Measurements from ENCODE around the gene UROC1. TPM values are rescaled to one million over a fixed set of nuclear protein-coding genes. Genes with fewer than 3 reads are reported as not detected.

Gene UROC1
- total RNA-seq, 1 experiment from 2014 or later = not detected

DNA sequence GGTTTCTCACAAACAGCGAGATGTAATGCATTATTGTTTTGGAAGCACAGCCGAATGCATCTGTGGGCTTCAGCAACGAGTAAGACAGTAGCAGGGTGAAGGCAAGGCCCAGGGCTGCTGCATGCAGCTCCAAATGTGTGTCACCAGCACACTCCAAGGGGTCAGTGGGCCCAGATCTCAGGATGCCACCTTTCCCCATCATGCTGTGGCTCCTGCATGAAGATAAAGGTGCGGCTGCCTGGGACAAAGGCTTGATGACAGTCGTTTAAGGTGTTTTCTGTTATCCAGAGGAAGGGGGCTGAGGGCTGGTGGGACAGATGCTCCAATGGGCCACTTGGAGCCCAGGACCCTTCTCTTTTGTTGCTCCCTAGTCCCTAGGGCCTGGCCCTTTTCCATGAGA lies 28.0 kb upstream of the UROC1 start:
- BruUV-seq (replicated peaks) = no TSS peak
- Histone ChIP-seq H3K27me3 (replicated peaks; ENCODE audit: insufficient read depth, low read depth, low read length, poor library complexity) (no peaks in the 10 kb centered on the region), H3K9me3 (ENCODE audit: low read depth, low read length, poor library complexity, severe bottlenecking) (no peaks in the 10 kb centered on the region), H3K4me1 (ENCODE audit: insufficient read depth, low read length, poor library complexity, severe bottlenecking) (peaks cover 3% of the 10 kb centered on the region), H3K4me3 (ENCODE audit: low read depth, low read length, poor library complexity, severe bottlenecking) (no peak overlapping the region), H3K27ac (ENCODE audit: low read depth, low read length, poor library complexity, severe bottlenecking) (no peak overlapping the region), H3K36me3 (ENCODE audit: insufficient read depth, low read length, poor library complexity, severe bottlenecking) (no peaks in the 10 kb centered on the region)
- TF ChIP-seq, protein P1, sequence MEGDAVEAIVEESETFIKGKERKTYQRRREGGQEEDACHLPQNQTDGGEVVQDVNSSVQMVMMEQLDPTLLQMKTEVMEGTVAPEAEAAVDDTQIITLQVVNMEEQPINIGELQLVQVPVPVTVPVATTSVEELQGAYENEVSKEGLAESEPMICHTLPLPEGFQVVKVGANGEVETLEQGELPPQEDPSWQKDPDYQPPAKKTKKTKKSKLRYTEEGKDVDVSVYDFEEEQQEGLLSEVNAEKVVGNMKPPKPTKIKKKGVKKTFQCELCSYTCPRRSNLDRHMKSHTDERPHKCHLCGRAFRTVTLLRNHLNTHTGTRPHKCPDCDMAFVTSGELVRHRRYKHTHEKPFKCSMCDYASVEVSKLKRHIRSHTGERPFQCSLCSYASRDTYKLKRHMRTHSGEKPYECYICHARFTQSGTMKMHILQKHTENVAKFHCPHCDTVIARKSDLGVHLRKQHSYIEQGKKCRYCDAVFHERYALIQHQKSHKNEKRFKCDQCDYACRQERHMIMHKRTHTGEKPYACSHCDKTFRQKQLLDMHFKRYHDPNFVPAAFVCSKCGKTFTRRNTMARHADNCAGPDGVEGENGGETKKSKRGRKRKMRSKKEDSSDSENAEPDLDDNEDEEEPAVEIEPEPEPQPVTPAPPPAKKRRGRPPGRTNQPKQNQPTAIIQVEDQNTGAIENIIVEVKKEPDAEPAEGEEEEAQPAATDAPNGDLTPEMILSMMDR (conservative IDR thresholded peaks at IDR 0.05; ENCODE audit: low read depth, low read length) = no peak
- no peak for TF ChIP-seq EZH2 (IDR thresholded peaks at IDR 0.05; ENCODE audit: borderline replicate concordance, low read depth, low read length, poor library complexity, severe bottlenecking)
- no peak for DNase-seq (ENCODE audit: low spot score)
- CTCF ChIA-PET = no interaction called here
- POLR2A ChIA-PET (ENCODE audit: low non-redundant PET) = no interaction called here
- intact Hi-C loops (cut with micrococcal nuclease; ENCODE audit: unreplicated experiment) = no loop called here

DNA sequence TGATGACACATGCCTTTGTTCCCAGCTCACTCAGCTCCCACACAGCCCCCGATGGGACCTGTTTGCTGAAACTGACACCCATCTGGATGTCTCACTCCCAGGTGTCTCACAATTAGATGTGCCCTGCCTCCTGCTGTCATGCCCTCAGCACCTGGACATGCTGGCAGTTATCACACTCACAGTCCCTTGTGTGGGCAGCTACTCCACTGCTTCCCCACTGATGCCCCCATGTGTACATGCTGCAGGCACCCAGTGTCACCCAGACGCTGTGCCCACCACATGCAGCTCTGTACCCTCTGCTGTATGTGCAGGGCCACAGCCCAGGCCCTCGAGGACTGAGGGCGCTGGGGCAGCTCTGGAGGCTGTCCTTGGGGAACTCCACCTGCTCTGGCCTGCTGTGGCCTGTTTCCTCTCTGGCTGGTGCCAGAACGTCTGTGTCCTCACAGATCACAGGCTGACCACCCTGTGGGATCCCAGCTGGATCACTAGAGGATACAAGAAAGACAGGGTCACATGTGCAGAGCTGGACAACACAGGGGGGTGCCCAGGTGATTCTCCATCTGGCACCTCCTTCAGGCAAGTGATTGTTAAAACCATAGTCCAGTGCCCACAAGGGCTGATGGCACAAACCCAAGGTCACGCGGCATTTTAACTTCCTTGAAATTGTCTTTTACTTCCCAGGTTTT lies 27.2 kb upstream of the UROC1 start:
- Histone ChIP-seq H3K27me3 (replicated peaks; ENCODE audit: insufficient read depth, low read depth, low read length, poor library complexity) (no peaks in the 10 kb centered on the region), H3K36me3 (ENCODE audit: insufficient read depth, low read length, poor library complexity, severe bottlenecking) (no peaks in the 10 kb centered on the region), H3K9me3 (ENCODE audit: low read depth, low read length, poor library complexity, severe bottlenecking) (no peaks in the 10 kb centered on the region), H3K4me1 (ENCODE audit: insufficient read depth, low read length, poor library complexity, severe bottlenecking) (peaks cover 7% of the 10 kb centered on the region), H3K27ac (ENCODE audit: low read depth, low read length, poor library complexity, severe bottlenecking) (no peak overlapping the region), H3K4me3 (ENCODE audit: low read depth, low read length, poor library complexity, severe bottlenecking) (no peak overlapping the region)
- CTCF ChIA-PET = no interaction called here
- intact Hi-C loops (cut with micrococcal nuclease; ENCODE audit: unreplicated experiment) = no loop called here
- TF ChIP-seq EZH2 (IDR thresholded peaks at IDR 0.05; ENCODE audit: borderline replicate concordance, low read depth, low read length, poor library complexity, severe bottlenecking) = no peak
- TF ChIP-seq, protein P1 (conservative IDR thresholded peaks at IDR 0.05; ENCODE audit: low read depth, low read length) = no peak
- BruUV-seq (replicated peaks) = no TSS peak
- POLR2A ChIA-PET (ENCODE audit: low non-redundant PET) = no interaction called here
- DNase-seq (ENCODE audit: low spot score) = no peak

GRCh38 chr3:126543457-126544061 lies 26.0 kb upstream of the UROC1 start:
- intact Hi-C loops (cut with micrococcal nuclease; ENCODE audit: unreplicated experiment) = no loop called here
- Histone ChIP-seq H3K9me3 (ENCODE audit: low read depth, low read length, poor library complexity, severe bottlenecking) (no peaks in the 10 kb centered on the region), H3K4me3 (ENCODE audit: low read depth, low read length, poor library complexity, severe bottlenecking) (no peak overlapping the region), H3K4me1 (ENCODE audit: insufficient read depth, low read length, poor library complexity, severe bottlenecking) (peaks cover 7% of the 10 kb centered on the region), H3K27ac (ENCODE audit: low read depth, low read length, poor library complexity, severe bottlenecking) (no peak overlapping the region), H3K27me3 (replicated peaks; ENCODE audit: insufficient read depth, low read depth, low read length, poor library complexity) (no peaks in the 10 kb centered on the region), H3K36me3 (ENCODE audit: insufficient read depth, low read length, poor library complexity, severe bottlenecking) (no peaks in the 10 kb centered on the region)
- no peak for DNase-seq (ENCODE audit: low spot score)
- BruUV-seq (replicated peaks) = no TSS peak
- ChIA-PET CTCF (no interaction called here), POLR2A (ENCODE audit: low non-redundant PET) (no interaction called here)
- TF ChIP-seq, protein P1 (conservative IDR thresholded peaks at IDR 0.05; ENCODE audit: low read depth, low read length) = no peak
- TF ChIP-seq EZH2 (IDR thresholded peaks at IDR 0.05; ENCODE audit: borderline replicate concordance, low read depth, low read length, poor library complexity, severe bottlenecking) = no peak
